ENCODE data around the gene LRFN4.

The LRFN4 gene

DNA sequence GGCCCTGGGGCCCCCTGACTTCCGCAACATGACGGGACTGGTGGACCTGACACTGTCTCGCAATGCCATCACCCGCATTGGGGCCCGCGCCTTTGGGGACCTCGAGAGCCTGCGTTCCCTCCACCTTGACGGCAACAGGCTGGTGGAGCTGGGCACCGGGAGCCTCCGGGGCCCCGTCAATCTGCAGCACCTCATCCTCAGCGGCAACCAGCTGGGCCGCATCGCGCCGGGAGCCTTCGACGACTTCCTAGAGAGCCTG, 992 bp downstream of the LRFN4 start:
- H3K4me1 Mint-ChIP-seq (ENCODE audit: low read depth), result peaks cover 37% of the 10 kb centered on the region

DNA sequence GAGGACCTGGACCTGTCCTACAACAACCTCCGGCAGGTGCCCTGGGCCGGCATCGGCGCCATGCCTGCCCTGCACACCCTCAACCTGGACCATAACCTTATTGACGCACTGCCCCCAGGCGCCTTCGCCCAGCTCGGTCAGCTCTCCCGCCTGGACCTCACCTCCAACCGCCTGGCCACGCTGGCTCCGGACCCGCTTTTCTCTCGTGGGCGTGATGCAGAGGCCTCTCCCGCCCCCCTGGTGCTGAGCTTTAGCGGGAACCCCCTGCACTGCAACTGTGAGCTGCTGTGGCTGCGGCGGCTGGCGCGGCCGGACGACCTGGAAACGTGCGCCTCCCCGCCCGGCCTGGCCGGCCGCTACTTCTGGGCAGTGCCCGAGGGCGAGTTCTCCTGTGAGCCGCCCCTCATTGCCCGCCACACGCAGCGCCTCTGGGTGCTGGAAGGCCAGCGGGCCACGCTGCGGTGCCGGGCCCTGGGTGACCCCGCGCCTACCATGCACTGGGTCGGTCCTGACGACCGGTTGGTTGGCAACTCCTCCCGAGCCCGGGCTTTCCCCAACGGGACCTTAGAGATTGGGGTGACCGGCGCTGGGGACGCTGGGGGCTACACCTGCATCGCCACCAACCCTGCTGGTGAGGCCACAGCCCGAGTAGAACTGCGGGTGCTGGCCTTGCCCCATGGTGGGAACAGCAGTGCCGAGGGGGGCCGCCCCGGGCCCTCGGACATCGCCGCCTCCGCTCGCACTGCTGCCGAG, 1.5 kb downstream of the LRFN4 start:
- Mint-ChIP-seq H3K36me3 (ENCODE audit: low read depth) (peaks cover 55% of the 10 kb centered on the region), H3K9me3 (no peaks in the 10 kb centered on the region), H3K27me3 (no peaks in the 10 kb centered on the region), H3K4me1 (ENCODE audit: low read depth) (peaks cover 37% of the 10 kb centered on the region), H3K27ac (no peak overlapping the region), H3K4me3 (peak overlapping the region; percentile 87)
- intact Hi-C loops (cut with micrococcal nuclease), result loop anchor here (5.0 kb wide), 1 partner anchor 99 kb away; the partner anchor contains the start of gene PC

More for the DNA sequence above, 992 bp downstream of the LRFN4 start:
- H3K27ac Mint-ChIP-seq, result peak overlapping the region; percentile 77
- H3K9me3 Mint-ChIP-seq, result no peaks in the 10 kb centered on the region
- intact Hi-C loops (cut with micrococcal nuclease), result loop anchor here (5.0 kb wide), 1 partner anchor 99 kb away; the partner anchor contains the start of gene PC
- H3K36me3 Mint-ChIP-seq (ENCODE audit: low read depth), result peaks cover 55% of the 10 kb centered on the region
- peak overlapping the region; percentile 87 for H3K4me3 Mint-ChIP-seq
- no peaks in the 10 kb centered on the region for H3K27me3 Mint-ChIP-seq

DNA sequence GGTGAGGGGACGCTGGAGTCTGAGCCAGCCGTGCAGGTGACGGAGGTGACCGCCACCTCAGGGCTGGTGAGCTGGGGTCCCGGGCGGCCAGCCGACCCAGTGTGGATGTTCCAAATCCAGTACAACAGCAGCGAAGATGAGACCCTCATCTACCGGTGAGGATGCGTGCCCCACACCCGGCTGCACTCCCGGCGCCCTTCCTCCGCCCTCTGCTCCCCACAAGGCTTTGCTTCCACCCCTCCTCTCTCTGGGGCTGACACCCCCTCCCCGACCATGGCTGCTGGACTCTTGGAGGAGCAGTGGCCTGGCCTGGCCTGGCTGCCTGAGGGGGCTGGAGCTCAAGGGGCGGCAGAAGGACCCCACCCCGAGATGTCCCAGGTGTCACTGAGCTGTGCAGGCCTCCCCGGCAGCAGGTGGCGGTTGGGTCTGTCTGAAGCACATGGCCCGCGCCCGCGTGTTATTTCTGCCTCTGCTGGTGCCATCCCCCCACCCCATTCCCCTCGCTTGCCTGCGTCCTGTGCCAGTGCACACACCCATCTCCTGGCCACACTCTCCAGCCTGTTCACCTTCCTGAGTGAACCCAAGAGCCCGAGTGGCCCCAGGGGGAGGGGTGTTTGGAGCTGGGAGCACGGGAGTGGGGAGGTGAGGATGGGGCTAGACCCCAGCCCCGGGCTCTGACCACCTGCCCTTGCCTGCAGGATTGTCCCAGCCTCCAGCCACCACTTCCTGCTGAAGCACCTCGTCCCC, 2.2 kb downstream of the LRFN4 start:
- H3K27ac Mint-ChIP-seq, result no peak overlapping the region
- intact Hi-C loops (cut with micrococcal nuclease), result loop anchor here (5.0 kb wide), 1 partner anchor 98 kb away; the partner anchor contains the start of gene PC
- no peaks in the 10 kb centered on the region for H3K9me3 Mint-ChIP-seq
- no peaks in the 10 kb centered on the region for H3K27me3 Mint-ChIP-seq
- H3K4me3 Mint-ChIP-seq, result no peak overlapping the region
- peaks cover 59% of the 10 kb centered on the region for H3K36me3 Mint-ChIP-seq (ENCODE audit: low read depth)
- peaks cover 30% of the 10 kb centered on the region for H3K4me1 Mint-ChIP-seq (ENCODE audit: low read depth)

DNA sequence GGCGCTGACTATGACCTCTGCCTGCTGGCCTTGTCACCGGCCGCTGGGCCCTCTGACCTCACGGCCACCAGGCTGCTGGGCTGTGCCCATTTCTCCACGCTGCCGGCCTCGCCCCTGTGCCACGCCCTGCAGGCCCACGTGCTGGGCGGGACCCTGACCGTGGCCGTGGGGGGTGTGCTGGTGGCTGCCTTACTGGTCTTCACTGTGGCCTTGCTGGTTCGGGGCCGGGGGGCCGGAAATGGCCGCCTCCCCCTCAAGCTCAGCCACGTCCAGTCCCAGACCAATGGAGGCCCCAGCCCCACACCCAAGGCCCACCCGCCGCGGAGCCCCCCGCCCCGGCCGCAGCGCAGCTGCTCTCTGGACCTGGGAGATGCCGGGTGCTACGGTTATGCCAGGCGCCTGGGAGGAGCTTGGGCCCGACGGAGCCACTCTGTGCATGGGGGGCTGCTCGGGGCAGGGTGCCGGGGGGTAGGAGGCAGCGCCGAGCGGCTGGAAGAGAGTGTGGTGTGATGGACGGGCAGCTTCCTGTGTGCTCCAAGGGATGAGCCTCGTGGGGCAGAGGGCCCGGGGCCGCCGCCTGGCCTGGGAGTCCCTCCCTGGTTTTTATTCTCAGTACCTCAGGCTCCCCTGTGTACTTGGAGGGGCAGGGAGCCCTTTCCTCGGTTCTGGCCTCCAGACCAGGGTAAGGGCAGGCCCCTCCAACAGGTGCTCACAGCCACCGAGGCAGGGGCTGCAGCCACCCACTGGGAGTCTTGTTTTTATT, 3.0 kb downstream of the LRFN4 start:
- Mint-ChIP-seq H3K9me3 (no peaks in the 10 kb centered on the region), H3K4me1 (ENCODE audit: low read depth) (peaks cover 32% of the 10 kb centered on the region), H3K27me3 (no peaks in the 10 kb centered on the region), H3K27ac (no peak overlapping the region), H3K36me3 (ENCODE audit: low read depth) (peaks cover 59% of the 10 kb centered on the region), H3K4me3 (no peak overlapping the region)
- intact Hi-C loops (cut with micrococcal nuclease), result loop anchor here (5.0 kb wide), 1 partner anchor 97 kb away; the partner anchor contains the start of gene PC

DNA sequence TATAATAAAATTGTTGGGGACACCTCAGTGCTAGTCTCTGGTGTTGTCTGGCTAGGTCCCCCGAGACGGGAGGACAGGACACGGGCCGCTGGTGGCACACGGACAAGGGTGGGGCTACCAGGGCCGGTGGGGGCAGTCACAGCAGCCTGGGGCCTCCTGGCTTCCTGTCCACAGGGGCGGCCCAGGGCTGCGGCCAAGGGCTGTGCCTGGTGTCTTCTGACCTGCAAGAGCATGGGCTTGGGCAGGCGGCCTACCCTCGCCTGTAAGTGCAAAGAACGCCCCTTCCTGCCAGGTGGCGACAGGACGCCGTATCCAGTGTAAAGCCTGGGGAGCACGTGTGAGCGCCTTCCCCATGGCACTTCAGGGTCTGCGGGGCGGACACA, 3.6 kb downstream of the LRFN4 start:
- Mint-ChIP-seq H3K9me3 (no peaks in the 10 kb centered on the region), H3K36me3 (ENCODE audit: low read depth) (peaks cover 59% of the 10 kb centered on the region), H3K27me3 (no peaks in the 10 kb centered on the region), H3K27ac (no peak overlapping the region), H3K4me3 (no peak overlapping the region), H3K4me1 (ENCODE audit: low read depth) (peaks cover 30% of the 10 kb centered on the region)
- intact Hi-C loops (cut with micrococcal nuclease), result no loop called here

DNA sequence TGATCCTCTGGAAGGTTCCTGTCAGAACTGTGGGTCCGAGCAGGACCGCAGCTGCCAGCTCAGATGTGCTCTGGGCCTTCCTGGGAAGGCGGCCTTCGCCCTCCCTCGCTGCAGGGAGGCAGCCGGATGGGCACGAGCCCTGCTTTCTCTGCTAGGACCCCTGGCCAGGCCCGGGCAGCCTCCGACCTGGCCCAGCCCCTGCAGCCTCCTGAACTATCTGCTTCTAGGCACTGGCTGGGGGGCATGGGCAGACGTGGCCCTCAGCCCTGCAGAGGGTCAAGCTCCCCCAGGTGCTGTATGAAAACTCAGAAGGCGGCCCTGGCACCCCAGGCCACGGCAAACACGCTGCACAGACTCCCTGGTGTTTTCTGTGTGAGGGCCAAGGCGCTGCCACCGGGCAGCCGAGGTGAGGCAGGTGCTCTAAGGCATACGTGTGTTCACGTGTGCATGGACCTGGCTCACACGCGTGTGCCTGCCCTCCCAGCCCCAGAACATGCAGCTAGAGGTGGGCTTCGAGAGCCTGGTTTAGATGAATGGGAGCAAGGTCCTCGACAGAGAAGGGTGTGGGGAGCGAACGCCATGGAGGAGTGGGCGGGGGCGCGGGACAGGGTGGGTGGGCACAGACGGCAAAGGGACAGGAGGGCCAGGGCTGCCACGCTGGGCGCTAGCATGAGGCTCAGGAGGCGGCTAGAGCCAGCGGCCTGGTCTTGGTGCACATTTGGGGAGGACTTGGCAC, 4.3 kb downstream of the LRFN4 start:
- no peaks in the 10 kb centered on the region for H3K27me3 Mint-ChIP-seq
- peaks cover 25% of the 10 kb centered on the region for H3K4me1 Mint-ChIP-seq (ENCODE audit: low read depth)
- no peak overlapping the region for H3K4me3 Mint-ChIP-seq
- no peaks in the 10 kb centered on the region for H3K9me3 Mint-ChIP-seq
- H3K27ac Mint-ChIP-seq, result no peak overlapping the region
- peaks cover 66% of the 10 kb centered on the region for H3K36me3 Mint-ChIP-seq (ENCODE audit: low read depth)
- intact Hi-C loops (cut with micrococcal nuclease), result no loop called here

DNA sequence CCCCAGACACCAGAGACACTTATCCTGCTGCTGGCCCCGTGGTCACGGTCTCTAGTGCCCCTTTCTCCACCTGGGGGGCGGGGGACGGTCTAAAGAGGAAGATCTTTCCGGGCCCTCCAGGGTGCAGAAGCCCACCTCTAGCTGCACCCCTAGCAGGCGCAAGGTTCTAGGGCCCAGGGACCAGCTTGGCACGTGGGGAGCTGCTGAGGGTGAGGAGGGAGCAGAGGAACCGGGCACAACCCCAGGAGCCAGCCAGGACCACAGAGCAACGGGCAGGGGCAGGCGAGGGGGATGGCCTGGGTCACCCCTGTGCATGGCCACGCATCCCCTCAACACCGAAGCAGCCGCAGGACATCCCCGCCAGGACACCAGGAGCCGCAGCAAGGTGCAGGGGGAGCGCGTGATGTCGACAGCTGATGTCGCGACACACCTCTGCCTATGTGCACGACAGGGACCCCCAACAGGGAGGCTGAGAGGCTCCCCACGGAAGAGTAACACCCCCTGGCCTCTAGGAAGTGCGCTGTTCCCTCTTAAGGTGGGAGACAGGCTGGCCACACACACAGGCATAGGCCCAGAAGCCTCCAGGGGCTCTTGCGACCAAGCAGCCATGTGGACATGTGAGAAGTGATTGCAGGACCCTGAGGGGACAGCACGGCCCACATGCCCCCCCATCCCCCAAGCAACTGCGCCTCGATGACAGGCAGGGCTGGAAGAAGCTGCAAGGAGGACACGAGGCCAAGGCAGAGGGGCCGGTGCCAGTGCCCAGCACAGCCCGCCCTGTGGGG, 5.1 kb downstream of the LRFN4 start:
- H3K4me1 Mint-ChIP-seq (ENCODE audit: low read depth), result peaks cover 25% of the 10 kb centered on the region
- H3K27me3 Mint-ChIP-seq, result no peaks in the 10 kb centered on the region
- H3K36me3 Mint-ChIP-seq (ENCODE audit: low read depth), result peaks cover 61% of the 10 kb centered on the region
- no peaks in the 10 kb centered on the region for H3K9me3 Mint-ChIP-seq
- H3K27ac Mint-ChIP-seq, result no peak overlapping the region
- intact Hi-C loops (cut with micrococcal nuclease), result no loop called here
- H3K4me3 Mint-ChIP-seq, result no peak overlapping the region

DNA sequence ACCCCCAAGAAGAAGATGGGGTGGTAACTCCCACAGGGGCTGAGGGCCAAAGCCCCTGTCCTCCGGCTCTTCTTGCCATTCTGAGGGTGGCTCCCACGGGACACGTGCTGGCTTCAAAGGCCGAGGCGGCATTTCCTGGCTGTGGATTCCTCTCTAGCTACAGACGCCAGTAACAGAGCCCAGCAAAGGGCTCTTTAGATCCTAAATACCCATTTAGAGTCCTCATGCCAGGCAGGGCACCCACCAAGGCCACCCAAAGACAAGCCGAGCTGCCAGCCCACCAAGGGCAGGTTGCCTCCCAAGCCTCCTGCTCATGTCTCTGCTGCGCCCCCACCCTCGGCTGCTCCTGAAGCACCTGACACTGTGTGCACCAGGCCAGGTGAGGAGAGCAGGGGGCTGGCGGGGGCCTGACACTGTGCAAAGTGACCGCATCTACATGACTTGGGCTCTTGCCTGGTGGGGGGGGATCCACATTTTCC, 5.7 kb downstream of the LRFN4 start:
- intact Hi-C loops (cut with micrococcal nuclease), result no loop called here
- no peaks in the 10 kb centered on the region for H3K27me3 Mint-ChIP-seq
- H3K4me1 Mint-ChIP-seq (ENCODE audit: low read depth), result peaks cover 21% of the 10 kb centered on the region
- peaks cover 56% of the 10 kb centered on the region for H3K36me3 Mint-ChIP-seq (ENCODE audit: low read depth)
- H3K9me3 Mint-ChIP-seq, result no peaks in the 10 kb centered on the region
- no peak overlapping the region for H3K4me3 Mint-ChIP-seq
- no peak overlapping the region for H3K27ac Mint-ChIP-seq

DNA sequence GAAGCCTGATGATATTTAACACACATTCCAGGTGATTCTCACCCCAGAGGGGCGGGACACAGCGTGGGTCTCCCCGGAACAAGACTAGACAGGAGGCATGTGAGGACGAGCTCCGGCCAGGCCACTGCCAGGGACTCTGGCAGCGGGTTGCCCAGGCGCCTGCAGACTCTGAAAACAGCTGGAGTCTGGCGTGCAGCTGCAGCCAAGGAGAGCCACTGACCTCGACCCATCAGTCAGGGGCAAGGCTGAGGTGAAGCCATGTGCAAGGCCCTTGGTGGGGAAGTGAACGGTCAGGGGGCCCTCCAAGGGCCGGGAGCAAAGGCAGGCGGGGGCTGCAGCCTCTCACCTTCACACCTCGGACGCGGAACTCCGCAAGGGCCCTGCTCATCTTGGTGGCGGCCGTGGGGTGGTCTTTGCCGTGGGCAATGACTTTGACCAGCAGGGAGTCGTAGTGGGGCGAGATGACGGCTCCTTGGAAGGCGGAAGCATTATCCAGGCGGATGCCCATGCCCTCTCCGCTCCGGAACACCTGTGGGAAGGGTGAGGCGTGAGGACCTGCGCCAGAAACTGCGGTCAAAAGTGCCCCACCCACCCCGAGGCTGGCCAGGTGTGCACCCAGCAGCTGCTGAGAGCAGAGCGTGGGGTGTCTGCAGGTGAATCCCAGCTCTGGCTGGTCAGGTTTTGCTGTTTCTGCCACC, 6.7 kb downstream of the LRFN4 start:
- no peak overlapping the region for H3K27ac Mint-ChIP-seq
- H3K36me3 Mint-ChIP-seq (ENCODE audit: low read depth), result peaks cover 47% of the 10 kb centered on the region
- no peaks in the 10 kb centered on the region for H3K9me3 Mint-ChIP-seq
- H3K4me1 Mint-ChIP-seq (ENCODE audit: low read depth), result peaks cover 13% of the 10 kb centered on the region
- H3K4me3 Mint-ChIP-seq, result no peak overlapping the region
- intact Hi-C loops (cut with micrococcal nuclease), result no loop called here
- no peaks in the 10 kb centered on the region for H3K27me3 Mint-ChIP-seq

DNA sequence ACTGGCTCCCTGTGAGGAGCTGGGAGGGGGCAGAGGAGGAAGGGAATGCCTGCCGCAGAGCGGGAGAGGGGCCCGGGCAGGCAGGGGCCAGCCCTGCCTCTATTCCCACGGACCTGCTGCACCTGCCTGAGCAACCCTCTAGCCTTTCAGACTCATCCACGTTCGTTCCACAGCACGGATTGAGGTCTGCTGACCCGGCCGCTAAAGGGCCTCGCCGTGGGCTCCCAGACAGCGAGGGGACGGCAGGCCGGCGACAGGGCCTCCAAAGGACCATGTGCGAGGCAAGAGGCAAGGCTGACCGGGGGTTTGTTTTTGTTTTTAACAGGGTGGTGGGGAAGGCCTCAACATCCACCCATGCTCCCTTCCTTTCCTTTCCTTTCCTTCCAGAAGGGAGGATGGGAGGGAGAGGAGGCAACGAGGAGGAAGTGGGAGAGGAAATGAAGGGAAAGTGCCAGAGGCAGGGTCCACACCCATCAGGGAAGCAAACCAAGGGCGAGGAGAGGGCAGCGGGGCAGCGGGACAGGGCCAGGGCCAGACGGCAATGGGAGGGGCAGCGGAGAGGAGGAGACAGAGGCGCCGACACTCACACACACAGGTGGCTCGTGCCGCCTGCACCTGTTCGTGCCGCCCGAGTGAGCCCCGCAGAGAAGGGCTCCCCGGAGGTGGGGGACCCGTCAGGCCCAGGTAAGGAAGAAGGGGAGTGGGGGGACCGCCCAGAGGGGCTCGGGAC, 7.5 kb downstream of the LRFN4 start:
- Mint-ChIP-seq H3K4me1 (ENCODE audit: low read depth) (peaks cover 11% of the 10 kb centered on the region), H3K4me3 (no peak overlapping the region), H3K27me3 (no peaks in the 10 kb centered on the region), H3K36me3 (ENCODE audit: low read depth) (peaks cover 39% of the 10 kb centered on the region), H3K27ac (no peak overlapping the region), H3K9me3 (no peaks in the 10 kb centered on the region)
- intact Hi-C loops (cut with micrococcal nuclease), result no loop called here

DNA sequence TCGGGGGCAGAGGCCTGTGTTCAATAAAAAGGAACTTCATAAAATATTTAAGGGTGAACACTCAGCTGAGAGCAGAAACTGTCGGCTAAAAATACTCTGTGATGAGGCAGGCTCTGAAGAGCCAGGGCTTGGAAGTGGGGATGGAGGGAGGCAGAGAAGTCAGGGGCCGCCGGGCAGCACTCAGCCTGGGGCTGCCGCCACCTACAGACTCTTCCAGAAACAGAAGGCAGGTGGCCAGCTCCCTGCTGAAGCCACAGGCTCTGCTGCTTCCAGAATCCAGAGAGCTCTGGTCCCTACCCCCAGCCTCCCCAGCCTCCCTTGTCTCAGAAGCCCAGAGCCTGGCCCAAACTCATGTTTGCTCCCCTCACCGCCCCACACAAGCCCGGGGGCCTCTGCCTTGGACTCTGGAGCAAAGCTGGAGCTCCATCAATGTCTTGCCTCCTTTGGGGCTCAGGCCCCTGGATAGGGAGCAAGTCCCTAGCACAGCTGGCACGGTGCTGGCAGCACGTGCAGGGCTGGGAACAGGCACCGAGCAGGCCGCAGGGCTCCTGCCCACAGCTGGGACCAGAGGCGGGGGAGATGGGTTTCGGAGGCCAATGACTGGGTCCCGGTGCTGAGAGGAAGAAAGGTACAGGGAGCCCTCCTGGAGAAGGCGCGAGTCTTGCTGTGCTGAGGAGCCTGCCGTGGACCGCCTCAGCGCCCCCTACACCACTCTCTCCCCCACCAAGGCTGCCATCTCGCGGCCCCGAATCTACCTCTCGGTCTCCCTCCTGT, 8.2 kb downstream of the LRFN4 start:
- Mint-ChIP-seq H3K4me1 (ENCODE audit: low read depth) (peaks cover 10% of the 10 kb centered on the region), H3K9me3 (no peaks in the 10 kb centered on the region), H3K27ac (no peak overlapping the region), H3K27me3 (no peaks in the 10 kb centered on the region), H3K36me3 (ENCODE audit: low read depth) (peaks cover 34% of the 10 kb centered on the region), H3K4me3 (no peak overlapping the region)
- intact Hi-C loops (cut with micrococcal nuclease), result no loop called here
